Keratinocyte (primary cell): ENCODE measurements around the gene CNIH2.

ENCODE experiments used
- EZH2 ChIP-seq: IDR thresholded peaks from one replicate; pipeline ENCODE4 v1.6.1; 2012; ENCODE audit warnings: inconsistent platforms, mild to moderate bottlenecking, low read length, moderate library complexity
- TF ChIP-seq, protein P1 (sequence below), 3 experiments: IDR thresholded peaks in 1 of 3; conservative IDR thresholded peaks in 1 of 3; optimal IDR thresholded peaks in 1 of 3; 2 replicates in 2 of 3; 3 replicates in 1 of 3; pipeline versions ENCODE3 to v1.5.1; 2011; ENCODE audit warnings: low read length in 3 of 3, mild to moderate bottlenecking in 3 of 3, moderate library complexity in 2 of 3, control low read depth in 1 of 3, inconsistent platforms in 1 of 3; ENCODE audit not compliant: insufficient read depth in 2 of 3; ENCODE audit errors: extremely low read depth in 1 of 3

GRCh38 chr11:66289548-66290329 lies 11.8 kb downstream of the CNIH2 start:
- TF ChIP-seq, protein P1, sequence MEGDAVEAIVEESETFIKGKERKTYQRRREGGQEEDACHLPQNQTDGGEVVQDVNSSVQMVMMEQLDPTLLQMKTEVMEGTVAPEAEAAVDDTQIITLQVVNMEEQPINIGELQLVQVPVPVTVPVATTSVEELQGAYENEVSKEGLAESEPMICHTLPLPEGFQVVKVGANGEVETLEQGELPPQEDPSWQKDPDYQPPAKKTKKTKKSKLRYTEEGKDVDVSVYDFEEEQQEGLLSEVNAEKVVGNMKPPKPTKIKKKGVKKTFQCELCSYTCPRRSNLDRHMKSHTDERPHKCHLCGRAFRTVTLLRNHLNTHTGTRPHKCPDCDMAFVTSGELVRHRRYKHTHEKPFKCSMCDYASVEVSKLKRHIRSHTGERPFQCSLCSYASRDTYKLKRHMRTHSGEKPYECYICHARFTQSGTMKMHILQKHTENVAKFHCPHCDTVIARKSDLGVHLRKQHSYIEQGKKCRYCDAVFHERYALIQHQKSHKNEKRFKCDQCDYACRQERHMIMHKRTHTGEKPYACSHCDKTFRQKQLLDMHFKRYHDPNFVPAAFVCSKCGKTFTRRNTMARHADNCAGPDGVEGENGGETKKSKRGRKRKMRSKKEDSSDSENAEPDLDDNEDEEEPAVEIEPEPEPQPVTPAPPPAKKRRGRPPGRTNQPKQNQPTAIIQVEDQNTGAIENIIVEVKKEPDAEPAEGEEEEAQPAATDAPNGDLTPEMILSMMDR (optimal IDR thresholded peaks at IDR 0.05 in 1 of 3, IDR thresholded peaks at IDR 0.05 in 1 of 3, conservative IDR thresholded peaks at IDR 0.05 in 1 of 3; ENCODE audit: extremely low read depth in 1 of 3, insufficient read depth in 2 of 3, low read length in 3 of 3): no peak
- TF ChIP-seq EZH2: no peak
